H1 (cell line): ENCODE results near the gene PCDH7. TPM values are rescaled to one million over a fixed set of nuclear protein-coding genes. Genes with fewer than 3 reads are reported as not detected.

Experiments
- CTCF ChIA-PET: fragments of 300-600 bp; sonication (Branson Sonifier 250); formaldehyde crosslinking; loops from one replicate; lab custom pipeline; 2021; ENCODE audit not compliant: partially characterized antibody; lab: Charles Lee
- POLR2A ChIA-PET: fragments of 300-600 bp; sonication (Branson Sonifier 250); formaldehyde crosslinking; loops from one replicate; lab custom pipeline; 2021; ENCODE audit warnings: inconsistent platforms; ENCODE audit not compliant: partially characterized antibody; lab: Charles Lee
- DNase-seq, 2 experiments: peaks; one replicate each; pipeline versions ENCODE4 v3.0.0 to v3.0.0-alpha.2; 2010 to 2022; ENCODE audit warnings: low spot score in 2 of 2, low read depth in 1 of 2, mixed read lengths in 1 of 2
- FAIRE-seq: peaks from 2 replicates; lab custom pipeline; 2011; peaks lifted over from hg19 to GRCh38; lab: Jason Lieb, UNC
- H2AFZ ChIP-seq: 2 replicates; pipeline ENCODE4 v1.8.1; 2012; ENCODE audit warnings: low read length, inconsistent platforms
- H2AK5ac ChIP-seq: 2 replicates; pipeline ENCODE4 v1.6.1; 2013; ENCODE audit warnings: low read depth, low read length
- H2BK120ac ChIP-seq: replicated peaks from 2 replicates; pipeline ENCODE3; 2013; ENCODE audit warnings: low read depth, low read length, inconsistent platforms
- H2BK12ac ChIP-seq: 2 replicates; pipeline ENCODE4 v1.6.1; 2013; ENCODE audit warnings: low read depth, low read length
- H2BK15ac ChIP-seq: 2 replicates; pipeline ENCODE4 v1.6.1; 2013; ENCODE audit warnings: low read length
- H2BK20ac ChIP-seq: 2 replicates; pipeline ENCODE4 v1.6.1; 2013; ENCODE audit warnings: low read length
- H2BK5ac ChIP-seq: 2 replicates; pipeline ENCODE4 v1.6.1; 2013; ENCODE audit warnings: low read depth, low read length
- H3K14ac ChIP-seq: 2 replicates; pipeline ENCODE4 v1.6.1; 2013; ENCODE audit warnings: inconsistent platforms; ENCODE audit not compliant: insufficient read length
- H3K18ac ChIP-seq: 2 replicates; pipeline ENCODE4 v1.6.1; 2013; ENCODE audit warnings: low read length; ENCODE audit errors: extremely low read depth
- H3K23ac ChIP-seq: 2 replicates; pipeline ENCODE4 v1.6.1; 2013; ENCODE audit warnings: inconsistent platforms; ENCODE audit not compliant: insufficient read length
- H3K23me2 ChIP-seq: 2 replicates; pipeline ENCODE4 v1.6.1; 2013; ENCODE audit warnings: low read depth, low read length
- H3K27ac ChIP-seq: 2 replicates; pipeline ENCODE4 v1.6.1; 2011; ENCODE audit warnings: low read depth, low read length, inconsistent platforms
- H3K27me3 ChIP-seq, 4 experiments: replicated peaks in 1 of 4; 1 replicate in 1 of 4; 2 replicates in 3 of 4; pipeline versions ENCODE4 v1.6.1 to v1.8.1; 2011 to 2013; ENCODE audit warnings: low read length in 3 of 4, mild to moderate bottlenecking in 3 of 4, inconsistent platforms in 2 of 4, mixed read lengths in 2 of 4, moderate library complexity in 1 of 4; ENCODE audit not compliant: control insufficient read depth in 3 of 4, insufficient read depth in 3 of 4; ENCODE audit errors: extremely low read depth in 1 of 4
- H3K36me3 ChIP-seq, 4 experiments: 2 replicates each; pipeline versions ENCODE4 v1.6.1 to v1.8.1; 2011 to 2013; ENCODE audit warnings: mild to moderate bottlenecking in 4 of 4, low read length in 3 of 4, moderate library complexity in 2 of 4, control low read depth in 1 of 4, inconsistent platforms in 1 of 4; ENCODE audit not compliant: insufficient read depth in 4 of 4, control insufficient read depth in 2 of 4
- H3K4ac ChIP-seq: replicated peaks from 2 replicates; pipeline ENCODE3; 2013; ENCODE audit warnings: low read length, low read depth, mixed read lengths, inconsistent platforms; ENCODE audit not compliant: insufficient read length
- H3K4me1 ChIP-seq, 4 experiments: replicated peaks in 1 of 4; 1 replicate in 1 of 4; 2 replicates in 3 of 4; pipeline versions ENCODE4 v1.6.1 to v1.8.1; 2011 to 2013; ENCODE audit warnings: low read length in 3 of 4, inconsistent platforms in 2 of 4, mixed read lengths in 1 of 4; ENCODE audit not compliant: insufficient read depth in 4 of 4, control insufficient read depth in 3 of 4
- H3K4me2 ChIP-seq, 2 experiments: 2 replicates each; pipeline versions ENCODE4 v1.6.1 to v1.8.1; 2011 to 2013; ENCODE audit warnings: low read depth in 2 of 2, low read length in 2 of 2, control low read depth in 1 of 2, inconsistent platforms in 1 of 2, mild to moderate bottlenecking in 1 of 2; ENCODE audit not compliant: insufficient read depth in 1 of 2
- H3K4me3 ChIP-seq, 4 experiments: fragments of 200-600, 300-600 bp in 1 of 4; sonication (generic), shearing (Covaris generic), sonication (Bioruptor Twin) in 1 of 4; 2 replicates each; pipeline versions ENCODE4 v1.5.1 to v1.8.1; 2011 to 2016; ENCODE audit warnings: low read length in 4 of 4, low read depth in 3 of 4, control low read depth in 2 of 4, inconsistent platforms in 2 of 4, mild to moderate bottlenecking in 2 of 4, mixed read lengths in 1 of 4, moderate library complexity in 1 of 4; ENCODE audit not compliant: insufficient read depth in 2 of 4; ENCODE audit errors: extremely low read depth in 1 of 4
- H3K56ac ChIP-seq: replicated peaks from 2 replicates; pipeline ENCODE3; 2013; ENCODE audit warnings: low read depth, mild to moderate bottlenecking, mixed read lengths, low read length, inconsistent platforms; ENCODE audit not compliant: insufficient read length
- H3K79me1 ChIP-seq: 2 replicates; pipeline ENCODE4 v1.6.1; 2013; ENCODE audit warnings: low read depth, low read length, control low read depth
- H3K79me2 ChIP-seq, 2 experiments: 2 replicates each; pipeline versions ENCODE4 v1.6.1 to v1.8.1; 2012 to 2013; ENCODE audit warnings: low read length in 2 of 2, mild to moderate bottlenecking in 2 of 2, inconsistent platforms in 1 of 2; ENCODE audit not compliant: insufficient read depth in 2 of 2, control insufficient read depth in 1 of 2
- H3K9ac ChIP-seq, 4 experiments: replicated peaks in 1 of 4; 1 replicate in 1 of 4; 2 replicates in 3 of 4; pipeline versions ENCODE4 v1.6.1 to v1.8.1; 2011 to 2013; ENCODE audit warnings: low read depth in 3 of 4, low read length in 3 of 4, control low read depth in 2 of 4, mild to moderate bottlenecking in 2 of 4, moderate library complexity in 2 of 4, inconsistent platforms in 1 of 4; ENCODE audit errors: extremely low read depth in 1 of 4
- H3K9me3 ChIP-seq, 2 experiments: 2 replicates each; pipeline versions ENCODE4 v1.6.1 to v1.8.1; 2012 to 2013; ENCODE audit warnings: mild to moderate bottlenecking in 2 of 2, moderate library complexity in 2 of 2, control low read depth in 1 of 2, inconsistent platforms in 1 of 2, low read depth in 1 of 2, low read length in 1 of 2, mixed read lengths in 1 of 2; ENCODE audit not compliant: insufficient read depth in 2 of 2
- H4K20me1 ChIP-seq, 2 experiments: replicated peaks in 1 of 2; 2 replicates each; pipeline versions ENCODE3 to v1.8.1; 2011 to 2013; ENCODE audit warnings: inconsistent platforms in 2 of 2, low read length in 2 of 2, mild to moderate bottlenecking in 1 of 2; ENCODE audit not compliant: insufficient read depth in 2 of 2, control insufficient read depth in 1 of 2
- H4K5ac ChIP-seq: 2 replicates; pipeline ENCODE4 v1.6.1; 2013; ENCODE audit warnings: low read length, low read depth, mixed read lengths, inconsistent platforms; ENCODE audit not compliant: insufficient read length
- H4K8ac ChIP-seq: 2 replicates; pipeline ENCODE4 v1.8.0; 2013; ENCODE audit warnings: mild to moderate bottlenecking, moderate library complexity, low read length, inconsistent platforms; ENCODE audit not compliant: insufficient read depth; ENCODE audit errors: extremely low read depth
- H4K91ac ChIP-seq: replicated peaks from 2 replicates; pipeline ENCODE3; 2013; ENCODE audit warnings: low read length, mixed read lengths, inconsistent platforms; ENCODE audit not compliant: insufficient read length
- BRCA1 ChIP-seq: IDR thresholded peaks from 2 replicates; pipeline ENCODE4 v1.6.1; 2012; ENCODE audit warnings: low read depth, low read length, improper control_type of control experiment
- HDAC2 ChIP-seq, 2 experiments: fragments of 300-600 bp in 1 of 2; sonication (generic) in 1 of 2; IDR thresholded peaks; 2 replicates each; pipeline ENCODE4 v1.6.1; 2011 to 2012; ENCODE audit warnings: low read depth in 2 of 2, low read length in 2 of 2, mild to moderate bottlenecking in 2 of 2, moderate library complexity in 2 of 2, borderline replicate concordance in 1 of 2, inconsistent platforms in 1 of 2
- POLR2A ChIP-seq, 2 experiments: IDR thresholded peaks; 1 replicate in 1 of 2; 2 replicates in 1 of 2; pipeline ENCODE4 v1.6.1; 2011; ENCODE audit warnings: low read depth in 2 of 2, low read length in 2 of 2, mild to moderate bottlenecking in 2 of 2; ENCODE audit errors: control extremely low read depth in 1 of 2
- RNF2 ChIP-seq: fragments of 200-900, 300-1000 bp; sonication (generic); IDR thresholded peaks from 2 replicates; pipeline ENCODE4 v1.7.1; 2016; ENCODE audit warnings: borderline replicate concordance, low read depth, mild to moderate bottlenecking, antibody characterized with exemption, low read length; ENCODE audit not compliant: poor library complexity, severe bottlenecking; ENCODE audit errors: missing control alignments
- TCF12 ChIP-seq: IDR thresholded peaks from 2 replicates; pipeline ENCODE4 v1.6.1; 2011; ENCODE audit warnings: low read depth, mild to moderate bottlenecking, low read length
- WGBS, 2 experiments: shearing (Covaris generic) in 1 of 2; methylation state at CpG; one replicate each; pipeline versions ENCODE4 v1.1.6 to v1.1.7; 2013 to 2015; ENCODE audit warnings: low lambda C conversion rate in 2 of 2, mixed read lengths in 2 of 2, inconsistent platforms in 1 of 2, low coverage in 1 of 2, missing lambda C conversion rate in 1 of 2; ENCODE audit not compliant: insufficient replicate concordance in 2 of 2, insufficient coverage in 1 of 2, insufficient read length in 1 of 2; ENCODE audit errors: extremely low coverage in 1 of 2, missing lambda C conversion rate in 1 of 2; 5-methylcytosine and 5-hydroxymethylcytosine counted together
- polyA plus RNA-seq, 7 experiments: library from polyadenylated mRNA; depleted of rRNA in 3 of 7; stranded (reverse) in 5 of 7; unstranded in 2 of 7; fragments of >200 nt in 5 of 7; fragments of 200-250 nt in 2 of 7; gene quantifications; 1 replicate in 5 of 7; 2 replicates in 1 of 7; 4 replicates in 1 of 7; pipeline versions ENCODE4 v1.2.1 to v1.2.3, GENCODE V29; 2011 to 2013; ENCODE audit warnings: missing spikeins in 2 of 7, mixed read lengths in 2 of 7
- total RNA-seq: library from RNA; stranded (reverse); fragmentation: NEBNext Ultra II Directional; extraction: Animal tissue kit (Norgen Biotek cat#: 25700); gene quantifications from 2 replicates; pipeline ENCODE4 v1.2.1, GENCODE V29; 2021

The PCDH7 gene
- total and polyA plus RNA-seq, 2 of the 8 experiments (the other 6 are each of a cell fraction or from before 2014, with no cell fraction given) = 3.1 to 6.1 TPM

- H2BK15ac ChIP-seq = no peak overlapping the region
- H3K27ac ChIP-seq = no peak overlapping the region
- H3K4me3 ChIP-seq = no peak overlapping the region
- H3K56ac ChIP-seq = no peak overlapping the region
- DNase-seq (no peak), FAIRE-seq (no peak)
- H2BK120ac ChIP-seq = no peak overlapping the region
- H3K23me2 ChIP-seq = no peaks in the 10 kb centered on the region
- H3K36me3 ChIP-seq = no peaks in the 10 kb centered on the region
- no peak overlapping the region for H3K23ac ChIP-seq
- no peaks in the 10 kb centered on the region for H3K9me3 ChIP-seq
- no peak overlapping the region for H4K91ac ChIP-seq
- no peak overlapping the region for H3K9ac ChIP-seq
- WGBS, 2 experiments = 88% methylated on average over 4 of the region's 4 CpGs; no CpG with 5 or more reads in 1 of the 2 experiments
- H2BK5ac ChIP-seq = no peak overlapping the region
- POLR2A ChIA-PET = no interaction called here
- H4K8ac ChIP-seq = no peak overlapping the region
- H2AFZ ChIP-seq = no peak overlapping the region
- no peak overlapping the region for H3K4me2 ChIP-seq
- H3K4me1 ChIP-seq = no peaks in the 10 kb centered on the region
- H3K79me2 ChIP-seq = no peaks in the 10 kb centered on the region
- no peak overlapping the region for H3K4ac ChIP-seq
- no peak overlapping the region for H2AK5ac ChIP-seq
- no peak overlapping the region for H3K14ac ChIP-seq
- H3K79me1 ChIP-seq = no peaks in the 10 kb centered on the region
- peaks cover 0 to 1% (median 0%) of the 10 kb centered on the region in 4 experiments; a peak in 1 of 7 replicates for H3K27me3 ChIP-seq
- H4K20me1 ChIP-seq = no peaks in the 10 kb centered on the region
- H3K18ac ChIP-seq = no peak overlapping the region
- H4K5ac ChIP-seq = no peak overlapping the region
- H2BK12ac ChIP-seq = no peak overlapping the region
- CTCF ChIA-PET = no interaction called here
- no peak for TF ChIP-seq HDAC2 (IDR thresholded peaks at IDR 0.05; ENCODE audit: borderline replicate concordance in 1 of 2, low read depth in 2 of 2, low read length in 2 of 2)
- no peak for TF ChIP-seq TCF12
- no peak for TF ChIP-seq BRCA1
- TF ChIP-seq RNF2 = no peak
- no peak for TF ChIP-seq POLR2A (IDR thresholded peaks at IDR 0.05; ENCODE audit: control extremely low read depth in 1 of 2, low read depth in 2 of 2, low read length in 2 of 2)
- TF ChIP-seq, all 59 proteins: peak for 0
- no peak overlapping the region for H2BK20ac ChIP-seq
Observed at GRCh38 chr4:30765022-30765421, 44.9 kb downstream of the PCDH7 start.
